Ishikawa (cell line): ENCODE data around the gene RASGEF1B.

Source experiments
- FOXM1 ChIP-seq: IDR thresholded peaks from 2 replicates; pipeline ENCODE4 v1.6.1; 2012; ENCODE audit warnings: low read depth, borderline replicate concordance
- NFIC ChIP-seq: IDR thresholded peaks from 2 replicates; pipeline ENCODE4 v1.6.1; 2012
- TCF12 ChIP-seq: IDR thresholded peaks from 2 replicates; pipeline ENCODE4 v1.6.1; 2012; ENCODE audit warnings: low read depth
- TEAD4 ChIP-seq: IDR thresholded peaks from 2 replicates; pipeline ENCODE4 v1.6.1; 2012

DNA sequence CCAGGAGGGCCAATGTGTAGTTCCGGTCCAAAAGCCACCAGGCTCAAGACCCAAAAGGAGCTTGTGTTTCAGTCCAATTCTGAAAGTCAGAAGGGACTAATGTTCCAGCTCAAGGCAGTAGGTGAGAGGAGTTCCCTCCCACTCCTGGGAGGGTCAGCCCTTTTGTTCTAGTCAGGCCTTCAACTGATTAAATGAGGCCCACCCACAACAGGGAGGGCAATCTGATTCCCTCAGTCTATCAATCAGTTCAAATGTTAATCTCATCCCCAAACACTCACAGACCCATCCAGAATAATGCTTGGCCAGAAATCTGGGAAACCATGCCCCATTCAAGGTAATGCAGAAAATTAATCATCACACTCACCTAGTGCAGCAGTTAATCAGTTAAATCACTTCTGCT, 35.8 kb upstream of the RASGEF1B start:
- no peak for TF ChIP-seq NFIC
- no peak for TF ChIP-seq TCF12
- TF ChIP-seq FOXM1 = no peak
- TF ChIP-seq TEAD4 = no peak
